Stimulated activated CD4-positive, alpha-beta T cell treated with anti-CD3 and anti-CD28 coated beads, Interleukin-12 subunit alpha, Interleukin-12 subunit beta, amount 100 ng/mL, for 4 hours (primary cell): ENCODE data around the gene SEMA5A.

Source experiments
- DNase-seq: peaks from one replicate; pipeline ENCODE4 v3.0.0-alpha.2; 2020

The SEMA5A gene, protein sequence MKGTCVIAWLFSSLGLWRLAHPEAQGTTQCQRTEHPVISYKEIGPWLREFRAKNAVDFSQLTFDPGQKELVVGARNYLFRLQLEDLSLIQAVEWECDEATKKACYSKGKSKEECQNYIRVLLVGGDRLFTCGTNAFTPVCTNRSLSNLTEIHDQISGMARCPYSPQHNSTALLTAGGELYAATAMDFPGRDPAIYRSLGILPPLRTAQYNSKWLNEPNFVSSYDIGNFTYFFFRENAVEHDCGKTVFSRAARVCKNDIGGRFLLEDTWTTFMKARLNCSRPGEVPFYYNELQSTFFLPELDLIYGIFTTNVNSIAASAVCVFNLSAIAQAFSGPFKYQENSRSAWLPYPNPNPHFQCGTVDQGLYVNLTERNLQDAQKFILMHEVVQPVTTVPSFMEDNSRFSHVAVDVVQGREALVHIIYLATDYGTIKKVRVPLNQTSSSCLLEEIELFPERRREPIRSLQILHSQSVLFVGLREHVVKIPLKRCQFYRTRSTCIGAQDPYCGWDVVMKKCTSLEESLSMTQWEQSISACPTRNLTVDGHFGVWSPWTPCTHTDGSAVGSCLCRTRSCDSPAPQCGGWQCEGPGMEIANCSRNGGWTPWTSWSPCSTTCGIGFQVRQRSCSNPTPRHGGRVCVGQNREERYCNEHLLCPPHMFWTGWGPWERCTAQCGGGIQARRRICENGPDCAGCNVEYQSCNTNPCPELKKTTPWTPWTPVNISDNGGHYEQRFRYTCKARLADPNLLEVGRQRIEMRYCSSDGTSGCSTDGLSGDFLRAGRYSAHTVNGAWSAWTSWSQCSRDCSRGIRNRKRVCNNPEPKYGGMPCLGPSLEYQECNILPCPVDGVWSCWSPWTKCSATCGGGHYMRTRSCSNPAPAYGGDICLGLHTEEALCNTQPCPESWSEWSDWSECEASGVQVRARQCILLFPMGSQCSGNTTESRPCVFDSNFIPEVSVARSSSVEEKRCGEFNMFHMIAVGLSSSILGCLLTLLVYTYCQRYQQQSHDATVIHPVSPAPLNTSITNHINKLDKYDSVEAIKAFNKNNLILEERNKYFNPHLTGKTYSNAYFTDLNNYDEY

DNA sequence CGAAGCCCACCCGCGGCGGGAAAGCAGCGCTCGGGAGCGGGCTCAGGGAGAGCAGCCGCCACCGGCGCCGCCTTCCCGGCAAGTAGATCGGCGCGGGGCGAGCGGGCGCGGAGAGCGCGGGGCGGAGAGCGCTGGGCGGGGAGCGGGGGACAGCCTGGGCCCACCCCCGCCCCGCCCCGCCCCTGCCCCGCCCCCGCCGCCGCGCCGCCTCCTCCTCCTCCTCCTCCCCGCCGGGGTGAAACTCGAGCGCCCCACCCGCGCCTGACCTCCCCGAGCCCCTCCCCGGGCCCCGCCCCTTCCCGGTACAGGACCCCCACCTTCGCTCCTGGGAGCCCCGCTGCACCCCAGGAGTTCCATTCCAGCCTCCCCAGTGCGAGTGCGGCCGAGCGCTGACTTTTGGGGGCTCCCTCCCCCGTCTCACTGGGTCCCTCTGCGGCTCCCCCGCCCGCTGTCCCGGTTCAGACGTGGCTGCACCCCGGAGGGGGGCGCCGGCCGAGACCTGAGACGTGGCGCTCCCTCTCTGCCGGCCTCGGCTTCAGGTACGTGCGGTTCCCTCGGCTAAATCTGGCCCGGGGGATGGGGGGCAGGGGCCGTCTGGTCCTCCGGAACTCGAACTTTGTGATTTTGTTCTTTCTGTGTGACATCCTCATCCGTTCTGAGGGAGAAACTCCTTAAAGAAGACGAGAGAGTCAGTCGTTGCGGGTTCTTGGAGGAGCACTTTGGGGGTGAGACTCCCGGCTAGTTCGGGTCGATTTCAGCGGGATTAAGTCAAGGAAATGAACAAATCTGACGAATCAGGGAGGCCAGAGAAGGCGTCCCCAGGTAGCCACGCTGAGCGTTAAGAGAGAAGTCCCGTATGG, at the start of gene SEMA5A:
Gene SEMA5A, minus strand, starts transcription at position 84 of the 860 bp plus-strand sequence. CDS start 166,129 bp downstream, outside the sequence.
- DNase-seq, result no peak

DNA sequence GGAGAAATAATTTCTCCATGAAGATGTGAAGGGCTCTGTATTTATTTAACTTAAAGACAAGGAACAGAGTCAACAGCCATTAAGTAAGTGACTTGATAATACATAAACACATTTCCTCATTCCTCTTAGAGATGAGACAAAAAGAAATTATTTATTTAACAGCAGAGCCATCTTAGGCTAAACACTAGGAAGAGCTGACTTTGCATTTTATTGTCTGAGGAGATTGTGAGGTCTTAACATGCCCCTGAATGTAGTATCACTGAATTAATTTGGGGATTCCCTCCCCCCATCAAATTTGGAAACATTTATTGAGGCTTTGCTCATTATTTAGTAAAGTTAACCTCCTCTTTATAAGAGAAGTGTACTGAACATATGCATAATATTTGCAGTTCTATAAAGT, 49.0 kb upstream of the SEMA5A start:
- no peak for DNase-seq

DNA sequence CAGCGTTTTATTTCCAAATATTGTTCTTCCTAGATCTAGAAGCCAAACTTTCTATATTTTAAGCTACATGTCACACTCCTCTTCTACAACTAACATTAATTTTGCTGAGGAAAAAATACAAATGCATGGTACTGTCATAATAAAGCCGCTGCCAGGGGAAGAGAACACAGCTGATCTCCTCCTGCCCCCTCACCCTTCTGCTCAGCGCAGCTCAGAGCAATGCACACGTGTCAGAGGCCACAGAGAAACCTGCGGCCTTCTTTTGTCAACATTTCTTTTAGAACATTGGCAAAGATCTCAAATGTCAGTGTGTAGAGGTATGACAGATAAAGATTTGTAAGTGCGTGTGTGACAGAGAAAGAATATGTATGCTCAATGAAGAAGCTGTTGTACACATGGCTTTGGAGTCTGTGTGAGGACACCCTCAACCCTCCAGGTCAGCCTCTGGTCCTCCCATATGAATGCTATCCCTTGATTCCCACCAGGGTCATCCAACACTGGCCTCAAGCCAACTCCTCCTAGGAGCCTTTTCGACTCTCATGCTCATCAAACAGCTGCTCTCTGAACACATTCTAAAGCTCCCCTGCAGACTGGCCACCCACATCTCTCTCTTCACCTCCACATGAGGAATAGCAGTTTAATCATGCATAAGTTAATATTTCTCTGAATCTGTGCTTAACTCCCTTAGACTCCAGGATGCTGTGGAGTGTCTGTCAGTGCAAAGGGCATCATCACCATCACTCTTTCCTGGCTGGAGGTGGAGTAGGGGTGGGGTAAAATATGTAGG, 43.4 kb upstream of the SEMA5A start:
- no peak for DNase-seq

DNA sequence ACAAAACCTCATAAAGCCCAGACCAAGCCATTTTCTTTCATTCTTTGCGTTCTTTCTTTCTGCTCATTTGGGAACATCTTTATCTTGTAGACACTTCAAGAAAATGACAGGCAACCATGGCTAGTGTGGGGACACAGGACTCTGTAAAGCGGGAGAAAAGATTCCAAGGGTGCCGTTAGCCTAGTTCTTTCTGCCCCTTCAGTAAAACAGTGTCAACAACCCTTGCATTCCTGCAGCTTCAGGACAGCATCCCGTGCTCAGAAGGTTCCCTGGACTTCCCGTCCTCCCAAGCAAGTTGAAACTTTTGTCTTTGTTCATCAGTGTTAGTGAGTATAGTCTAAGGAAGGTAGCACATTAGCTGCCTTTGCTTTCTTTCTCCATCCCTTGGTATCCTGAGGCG, 42.4 kb upstream of the SEMA5A start:
- no peak for DNase-seq

DNA sequence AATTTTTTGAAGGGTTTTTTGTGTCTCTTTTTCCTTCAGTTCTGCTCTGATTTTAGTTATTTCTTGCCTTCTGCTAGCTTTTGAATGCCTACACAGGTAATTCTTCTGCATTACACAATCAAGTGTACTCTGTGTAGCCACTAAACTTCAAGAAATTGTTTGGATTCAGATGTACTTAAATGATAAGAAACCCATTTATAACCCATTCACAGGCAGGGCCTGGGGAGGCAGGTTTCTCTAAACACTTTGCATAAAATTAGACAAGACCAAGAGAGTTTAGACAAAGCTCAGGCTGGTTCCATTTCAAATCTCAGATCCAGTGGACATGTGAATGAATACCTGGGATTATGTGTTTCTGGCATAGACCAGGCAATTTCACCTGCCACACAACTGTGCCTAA, 41.3 kb upstream of the SEMA5A start:
- no peak for DNase-seq

DNA sequence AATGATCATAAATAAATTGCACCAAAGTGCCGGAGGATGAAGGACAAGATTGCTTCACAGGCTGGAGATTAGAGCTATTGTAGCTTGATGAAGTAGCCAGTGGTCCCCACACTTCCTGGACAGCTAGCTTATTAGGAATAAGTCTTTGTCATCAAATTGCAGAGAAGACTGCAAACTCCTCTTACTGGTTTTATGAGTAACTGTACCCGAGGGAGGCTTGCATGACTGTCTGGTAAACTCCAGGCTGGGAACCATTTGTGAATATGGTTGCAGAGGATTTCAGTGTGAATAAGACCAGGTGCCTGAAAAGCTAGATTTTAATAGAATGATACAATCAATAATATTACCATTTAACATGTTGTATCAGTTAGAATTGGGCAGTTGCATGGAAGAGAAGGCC, 36.5 kb upstream of the SEMA5A start:
- no peak for DNase-seq

DNA sequence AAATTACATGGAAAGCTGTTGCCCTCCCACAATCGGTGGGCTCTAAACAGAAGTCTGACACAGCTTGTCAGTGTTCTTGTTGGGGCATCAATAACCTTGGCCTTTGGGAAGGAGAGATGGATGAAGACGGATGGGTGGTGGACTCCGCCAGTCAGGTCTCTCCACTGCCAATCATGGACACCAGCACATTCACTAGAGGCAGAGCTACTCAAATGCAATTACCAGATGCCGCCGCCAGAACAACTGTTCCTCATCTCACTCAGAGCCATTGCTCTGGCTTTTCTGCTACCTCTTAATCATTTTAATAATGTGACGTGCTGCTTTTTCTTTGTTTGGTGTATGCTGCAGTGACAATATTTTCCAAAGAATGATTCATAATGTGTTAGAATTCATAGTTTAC, 27.9 kb upstream of the SEMA5A start:
- DNase-seq, result no peak

DNA sequence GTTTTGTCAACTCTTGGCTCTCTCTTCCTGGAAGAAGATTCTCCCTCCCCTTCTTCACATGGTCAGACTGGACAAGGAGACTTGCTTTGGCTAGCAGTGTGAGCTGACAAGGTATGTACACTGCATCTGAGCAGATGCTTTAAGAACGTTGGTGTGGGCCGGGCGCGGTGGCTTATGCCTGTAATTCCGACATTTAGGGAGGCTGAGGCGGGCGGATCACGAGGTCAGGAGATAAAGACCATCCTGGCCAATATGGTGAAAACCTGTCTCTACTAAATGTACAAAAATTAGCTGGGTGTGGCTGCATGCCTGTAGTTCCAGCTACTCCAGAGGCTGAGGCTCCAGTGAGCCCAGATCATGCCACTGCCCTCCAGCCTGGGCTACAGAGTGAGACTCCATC, 26.4 kb upstream of the SEMA5A start:
- no peak for DNase-seq

DNA sequence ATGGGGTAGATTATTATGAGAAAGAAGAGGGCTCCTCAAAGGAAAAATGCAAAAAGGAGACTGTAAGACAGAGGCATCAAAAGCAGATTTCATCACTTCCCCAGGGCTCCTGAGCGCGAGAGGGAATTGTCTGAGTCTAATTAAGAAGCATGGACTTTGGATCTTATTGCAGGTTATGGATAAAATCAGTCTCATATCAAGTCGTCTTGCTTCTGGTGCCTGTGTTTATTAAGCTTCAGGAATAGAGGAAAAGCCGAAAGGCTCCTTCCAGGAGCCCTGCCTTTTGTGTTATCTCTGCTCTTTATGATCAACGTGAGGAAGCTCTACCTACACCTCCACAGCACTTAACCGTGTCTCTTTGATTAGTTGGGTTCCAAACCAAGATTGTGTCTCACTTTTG, 25.0 kb upstream of the SEMA5A start:
- no peak for DNase-seq

DNA sequence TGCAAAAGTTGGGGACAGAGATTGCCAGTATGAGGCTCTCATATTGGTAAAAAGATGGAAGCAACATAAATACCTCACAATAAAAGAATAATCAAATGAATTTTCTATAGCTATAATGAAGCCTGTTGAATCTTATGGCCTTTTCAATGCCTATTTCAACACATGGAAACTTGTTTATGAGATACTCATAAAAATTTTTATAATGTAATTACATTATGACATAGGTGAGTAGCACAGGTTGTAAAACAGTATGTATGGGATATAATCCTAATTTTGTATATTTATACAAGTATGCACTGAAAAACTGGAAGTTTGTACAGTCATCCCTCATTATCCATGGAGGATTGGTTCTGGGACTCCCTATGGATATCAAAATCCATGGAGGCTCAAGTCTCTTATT, 21.2 kb upstream of the SEMA5A start:
- no peak for DNase-seq

DNA sequence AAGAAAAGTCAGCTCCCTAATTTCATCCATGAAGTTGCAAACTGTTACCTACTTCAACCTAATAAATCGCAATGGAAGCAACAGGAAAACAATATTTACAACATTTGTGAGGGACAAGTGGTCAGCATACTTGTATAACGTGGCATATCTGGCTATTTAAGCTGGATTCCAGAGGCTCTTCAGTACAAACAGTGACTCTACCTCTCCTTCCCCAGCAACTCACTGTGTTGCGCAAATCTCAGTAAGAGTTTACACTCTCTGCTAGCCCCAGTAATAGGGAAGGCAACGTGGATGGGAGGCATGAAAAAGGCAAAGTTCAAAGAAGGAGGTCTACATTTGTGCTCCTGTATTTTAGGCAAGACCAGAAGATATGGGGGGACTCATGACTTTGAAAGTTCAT, 18.9 kb upstream of the SEMA5A start:
- DNase-seq, result no peak

DNA sequence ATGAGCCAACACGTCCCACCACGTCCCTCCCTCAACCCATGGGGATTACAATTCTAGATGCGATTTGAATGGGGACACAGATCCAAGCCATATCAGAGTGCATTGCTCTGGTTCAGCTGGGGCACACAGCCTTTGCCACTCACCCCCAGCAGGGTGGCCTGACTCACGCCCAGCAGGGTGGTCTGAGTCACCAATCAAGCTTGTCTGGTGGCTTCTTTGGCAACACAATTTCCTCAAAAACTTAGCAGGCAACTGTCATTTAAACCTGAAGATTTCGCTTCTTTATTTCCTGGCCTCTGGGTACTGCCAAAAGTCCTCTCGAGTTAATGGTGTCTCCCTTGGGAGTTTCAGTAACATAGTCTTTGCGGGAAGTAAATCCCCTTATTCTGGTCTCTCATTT, 16.3 kb upstream of the SEMA5A start:
- DNase-seq, result no peak

DNA sequence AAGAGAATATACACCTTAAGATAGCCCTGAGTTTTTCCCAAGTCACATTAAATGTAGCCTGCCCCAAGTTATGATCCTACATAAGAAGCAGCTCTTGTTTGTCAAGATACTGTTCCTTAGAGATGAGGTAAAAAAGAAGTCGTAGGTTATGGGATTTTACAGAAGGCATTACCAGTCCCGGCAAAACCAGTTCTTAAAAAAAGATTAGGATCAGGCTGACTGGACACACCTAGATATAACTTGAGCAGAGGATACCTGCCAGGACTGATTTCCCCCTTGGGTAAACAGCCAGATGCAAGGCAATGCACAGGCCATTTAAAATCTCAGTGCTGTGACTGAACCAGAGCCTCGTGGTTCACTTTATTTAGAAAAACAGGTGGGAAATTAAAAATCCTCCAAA, 14.1 kb upstream of the SEMA5A start:
- DNase-seq, result no peak

DNA sequence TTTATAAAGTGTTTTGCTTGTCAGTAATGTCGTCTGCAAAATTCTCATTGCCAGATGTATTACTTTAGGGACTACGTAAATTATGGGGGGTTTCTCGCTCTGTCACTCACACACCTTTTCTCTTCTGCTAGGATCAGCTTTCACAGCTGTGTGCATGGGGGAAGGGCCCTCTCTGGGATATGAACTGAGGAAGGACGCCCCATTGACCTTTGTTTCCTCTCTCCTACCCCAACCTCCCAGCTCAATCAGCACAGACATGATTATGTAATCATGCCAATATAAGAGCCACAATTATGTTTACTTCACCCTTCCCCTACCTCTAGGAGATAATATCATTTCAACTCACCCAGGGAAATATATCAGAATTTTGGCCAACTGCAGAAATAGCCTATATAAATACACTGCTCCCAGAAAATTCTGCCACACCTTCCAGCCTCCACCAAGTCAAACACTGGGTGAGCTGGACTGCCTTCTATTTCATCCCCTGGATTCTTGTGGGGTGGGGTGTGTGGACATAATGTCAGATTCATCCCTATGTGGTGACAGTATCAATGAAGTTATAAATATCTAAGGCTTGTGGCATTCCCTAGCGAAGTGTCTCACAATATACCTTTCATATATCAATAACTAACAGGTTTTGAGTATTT, 12.6 kb upstream of the SEMA5A start:
- DNase-seq, result no peak

DNA sequence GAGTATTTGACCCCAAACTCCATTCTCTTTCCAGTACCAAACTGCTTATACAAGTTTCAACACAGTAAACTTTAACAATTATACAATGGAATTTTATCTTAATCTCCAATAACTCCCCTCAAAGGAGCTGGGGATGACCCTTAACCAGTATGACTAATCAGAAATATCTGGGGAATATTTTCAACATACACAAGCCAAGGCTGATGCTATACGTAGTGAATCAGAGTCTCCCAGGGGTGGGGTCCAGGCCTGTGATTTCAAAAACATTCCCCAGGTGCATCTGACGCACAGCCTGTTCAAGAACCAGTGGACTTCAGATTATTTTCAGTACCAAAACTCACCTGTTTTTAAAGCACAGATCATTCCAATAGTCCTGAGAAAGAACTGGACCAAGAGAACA, 11.8 kb upstream of the SEMA5A start:
- no peak for DNase-seq

DNA sequence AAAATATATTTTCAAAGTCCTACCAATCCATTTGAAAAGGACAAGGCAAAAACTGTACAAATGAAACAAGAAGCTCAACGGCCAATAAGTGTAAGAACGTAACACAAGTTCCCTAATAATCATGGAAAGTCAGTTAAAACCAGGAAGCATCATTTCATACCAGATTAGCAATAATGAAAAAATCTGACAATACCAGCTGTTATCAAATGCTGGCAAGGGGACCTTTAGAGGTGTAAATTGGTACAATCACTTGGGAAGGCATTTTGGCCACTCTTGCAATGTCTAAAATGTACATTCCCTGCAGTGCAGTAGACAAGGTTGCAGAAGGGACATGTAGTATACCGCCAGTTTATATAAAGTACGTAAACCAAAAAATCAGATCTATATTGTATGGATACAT, 10.1 kb upstream of the SEMA5A start:
- DNase-seq, result no peak

DNA sequence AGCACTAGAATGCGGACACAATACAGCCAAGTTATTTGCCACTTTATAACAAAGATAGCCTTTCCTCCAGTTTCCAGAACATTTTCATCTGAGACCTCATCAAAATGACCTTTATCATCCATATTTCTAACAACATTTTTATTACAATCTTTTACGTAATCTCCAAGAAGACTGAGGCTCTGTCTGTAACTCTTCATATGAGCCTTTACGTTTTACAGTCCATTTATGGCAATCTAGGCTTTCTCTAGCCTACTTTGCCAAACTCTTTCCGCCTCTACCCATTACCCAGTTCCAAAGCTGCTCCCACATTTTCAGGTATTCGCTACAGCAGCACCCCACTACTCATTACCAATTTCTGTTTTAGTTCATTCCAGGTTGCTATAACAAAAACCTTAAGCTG, 8.2 kb upstream of the SEMA5A start:
- no peak for DNase-seq

DNA sequence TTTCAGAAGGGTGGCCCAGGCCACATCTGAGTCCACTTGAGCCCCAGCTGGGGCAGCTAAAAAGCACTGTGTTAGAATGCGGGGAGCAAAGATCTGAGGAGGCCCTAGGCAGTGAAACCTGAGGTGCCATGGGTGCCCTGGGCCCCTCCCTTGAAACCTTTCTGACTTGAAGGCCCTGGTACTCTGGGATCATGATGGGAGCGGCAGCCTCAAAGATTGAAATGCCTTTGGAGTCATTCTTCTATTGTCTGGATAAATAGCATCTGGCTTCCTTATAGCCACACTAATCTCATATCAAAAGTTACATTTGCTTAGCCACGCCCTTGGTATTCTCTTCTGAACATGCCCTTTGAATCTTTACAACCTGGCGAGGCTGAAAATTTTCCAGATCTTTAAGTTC, 7.7 kb upstream of the SEMA5A start:
- no peak for DNase-seq

DNA sequence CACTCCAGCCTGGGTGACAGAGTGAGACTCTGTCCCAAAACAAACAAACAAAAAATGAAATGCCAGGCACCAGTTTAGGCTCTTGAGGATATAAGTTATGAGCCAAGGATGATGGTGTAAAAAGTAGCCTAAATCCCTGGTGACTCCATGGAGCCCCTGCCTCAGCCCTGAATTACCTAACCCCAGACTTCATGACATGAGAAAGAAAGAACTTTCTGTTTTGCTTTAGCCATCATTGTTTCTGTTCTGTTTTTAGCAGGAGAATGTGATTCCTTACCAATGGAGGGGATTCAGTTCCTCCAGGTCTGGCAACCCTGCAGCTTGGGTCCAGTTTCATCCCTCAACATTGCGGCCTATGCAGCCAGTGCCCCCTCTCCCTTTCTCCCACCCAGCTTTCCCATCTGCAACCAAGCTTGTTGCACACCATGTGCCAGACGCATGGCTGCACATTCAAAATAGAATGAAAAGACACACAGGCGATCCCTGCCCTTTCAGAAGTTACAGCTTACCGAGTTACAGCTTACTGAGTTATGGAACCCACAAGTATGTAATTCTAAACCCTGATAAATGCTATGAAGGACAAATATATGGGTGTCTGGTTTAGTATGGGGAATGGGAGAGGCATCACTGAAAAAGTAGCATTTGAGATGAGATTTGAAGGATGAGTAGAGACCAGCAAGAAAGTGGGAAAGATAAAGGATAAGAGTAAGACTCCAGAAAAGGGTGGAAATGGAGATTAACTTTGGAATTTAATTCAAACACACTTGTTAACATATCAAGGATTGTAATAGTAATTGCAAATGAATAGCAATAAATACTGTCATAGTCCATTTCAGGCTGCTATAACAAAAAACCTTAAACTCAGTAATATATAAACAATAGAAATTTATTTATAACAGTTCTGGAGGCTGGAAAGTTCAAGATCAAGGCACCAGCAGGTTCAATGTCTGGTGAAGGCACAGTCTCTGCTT, 6.0 kb upstream of the SEMA5A start:
- DNase-seq, result no peak

DNA sequence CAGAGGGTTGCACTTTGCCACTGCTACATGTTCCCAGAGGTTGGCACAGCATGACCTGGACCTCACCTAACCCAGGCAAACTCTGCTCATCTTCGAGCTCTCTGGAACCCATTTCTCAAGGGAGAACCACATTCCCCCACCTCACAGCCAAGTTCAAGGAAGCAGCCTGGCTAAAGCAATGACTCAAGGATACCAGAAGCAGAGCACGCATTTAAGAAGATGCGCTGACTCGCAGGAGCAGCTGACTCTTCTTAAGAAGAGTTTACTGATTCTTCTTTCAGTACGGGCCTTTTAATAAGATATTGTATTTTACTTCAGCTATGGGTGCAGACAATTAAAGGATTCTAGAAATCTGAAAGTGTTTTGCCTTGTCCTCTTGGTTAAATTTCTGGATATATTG, 4.1 kb upstream of the SEMA5A start:
- no peak for DNase-seq
